SH-SY5Y (cell line): ENCODE measurements around the gene AXIN1.

ENCODE experiments used
- GATA2 ChIP-seq: IDR thresholded peaks from 2 replicates; pipeline ENCODE4 v1.6.1; 2011; ENCODE audit warnings: mild to moderate bottlenecking, low read depth, low read length
- GATA3 ChIP-seq: IDR thresholded peaks from 2 replicates; pipeline ENCODE4 v1.6.1; 2011; ENCODE audit warnings: low read depth, mild to moderate bottlenecking, low read length, moderate library complexity

AXIN1 gene

DNA sequence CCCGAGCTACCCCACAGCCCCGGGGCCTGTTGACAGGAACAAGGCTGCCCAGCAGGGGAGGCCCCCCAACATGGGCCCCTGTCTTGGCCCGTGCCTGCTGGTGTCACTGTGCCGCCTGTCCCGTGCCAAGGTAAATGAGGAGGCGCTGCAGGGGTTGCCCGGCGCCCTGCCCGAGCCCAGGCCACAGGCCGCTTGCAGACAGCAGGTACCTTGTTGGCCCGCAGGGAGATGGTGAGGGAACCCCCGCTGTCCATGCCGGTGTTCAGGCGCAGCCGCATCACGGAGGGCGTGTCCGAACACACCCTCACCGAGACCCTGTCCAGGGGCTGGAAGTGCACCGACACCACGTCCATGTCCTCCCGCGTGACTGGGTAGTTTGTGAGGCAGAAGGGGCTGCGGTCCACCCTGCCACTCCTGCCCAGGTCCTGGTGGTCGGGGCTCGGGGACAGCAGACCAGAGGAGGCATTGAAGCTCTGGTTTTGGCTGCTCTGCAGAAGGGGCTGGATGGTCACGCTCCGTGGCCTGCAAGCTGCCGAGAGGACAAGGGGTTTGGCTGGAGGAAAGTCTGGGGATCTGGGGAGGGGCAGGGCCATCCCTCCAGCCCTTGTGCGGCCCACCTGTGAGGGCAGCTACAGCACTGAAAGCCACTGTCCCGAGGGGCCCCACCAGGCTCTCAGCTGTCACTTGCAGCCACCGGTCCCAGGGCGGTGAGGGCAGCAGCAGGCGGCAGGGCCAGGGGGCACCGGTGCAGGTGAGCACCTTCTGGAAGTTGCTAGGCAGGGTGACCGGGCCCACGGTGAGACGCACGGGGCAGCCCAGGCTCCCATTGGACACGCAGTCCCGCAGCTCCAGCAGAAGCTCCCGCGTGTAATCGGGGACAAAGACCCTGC lies 23.6 kb upstream of the AXIN1 start:
- no peak for TF ChIP-seq GATA3

GRCh38 chr16:375212-375611 lies 22.7 kb upstream of the AXIN1 start:
- TF ChIP-seq GATA2, result no peak
- no peak for TF ChIP-seq GATA3

DNA sequence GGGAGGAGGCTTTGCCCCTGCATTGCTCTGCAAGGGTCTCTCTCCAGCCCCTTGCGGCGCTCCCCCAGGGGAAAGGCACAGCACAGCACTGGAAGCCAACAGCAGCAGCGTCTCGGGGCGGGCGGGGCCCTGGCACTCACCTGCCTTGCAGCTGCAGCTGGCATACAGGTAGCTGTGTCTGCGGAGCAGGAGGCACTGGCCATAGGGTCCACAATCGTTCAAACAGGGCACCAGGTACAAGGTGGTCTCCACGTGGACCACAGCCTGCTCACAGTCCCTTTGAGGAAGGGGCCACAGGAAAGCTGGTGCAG lies 22.0 kb upstream of the AXIN1 start:
- TF ChIP-seq GATA2 (no peak), GATA3 (no peak)

DNA sequence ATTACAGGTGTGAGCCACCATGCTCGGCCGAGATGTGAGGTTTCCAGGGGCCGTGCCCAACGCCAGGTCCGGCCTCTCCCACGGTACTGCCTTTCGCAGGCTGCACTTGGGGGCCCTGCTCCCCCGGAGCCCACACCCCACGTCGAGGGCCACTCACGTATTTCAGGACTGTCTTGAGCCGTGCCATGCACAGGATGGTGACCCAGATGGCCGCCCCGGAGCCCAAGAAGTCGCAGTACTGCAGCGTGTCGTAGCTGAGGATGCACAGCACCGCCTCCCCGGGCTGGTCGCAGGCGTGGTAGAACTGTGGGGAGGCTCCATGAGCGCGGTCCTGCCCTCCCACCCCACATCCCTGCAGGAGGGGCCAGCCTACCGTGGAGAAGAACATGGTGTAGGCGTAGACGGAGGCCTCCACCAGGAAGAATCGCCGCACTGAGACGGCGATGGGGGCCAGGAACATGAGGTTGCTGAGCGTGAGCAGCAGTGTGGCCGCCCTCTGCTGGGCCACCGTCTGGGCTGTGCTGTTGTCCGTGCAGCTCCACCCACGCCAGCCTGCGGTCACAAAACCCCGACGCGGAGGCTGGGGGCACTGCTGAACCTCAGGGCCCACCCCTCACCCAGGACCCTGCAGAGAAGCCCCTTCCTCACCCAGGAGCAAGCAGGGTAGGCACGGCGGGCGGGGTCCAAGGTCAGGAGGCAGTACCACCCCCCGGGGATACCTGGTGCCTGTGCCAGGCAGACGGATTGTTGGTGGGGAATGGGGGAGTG lies 21.5 kb upstream of the AXIN1 start:
- TF ChIP-seq GATA2 (no peak), GATA3 (no peak)

GRCh38 chr16:373020-373598 lies 20.6 kb upstream of the AXIN1 start:
- TF ChIP-seq GATA3, result no peak
- TF ChIP-seq GATA2, result no peak

DNA sequence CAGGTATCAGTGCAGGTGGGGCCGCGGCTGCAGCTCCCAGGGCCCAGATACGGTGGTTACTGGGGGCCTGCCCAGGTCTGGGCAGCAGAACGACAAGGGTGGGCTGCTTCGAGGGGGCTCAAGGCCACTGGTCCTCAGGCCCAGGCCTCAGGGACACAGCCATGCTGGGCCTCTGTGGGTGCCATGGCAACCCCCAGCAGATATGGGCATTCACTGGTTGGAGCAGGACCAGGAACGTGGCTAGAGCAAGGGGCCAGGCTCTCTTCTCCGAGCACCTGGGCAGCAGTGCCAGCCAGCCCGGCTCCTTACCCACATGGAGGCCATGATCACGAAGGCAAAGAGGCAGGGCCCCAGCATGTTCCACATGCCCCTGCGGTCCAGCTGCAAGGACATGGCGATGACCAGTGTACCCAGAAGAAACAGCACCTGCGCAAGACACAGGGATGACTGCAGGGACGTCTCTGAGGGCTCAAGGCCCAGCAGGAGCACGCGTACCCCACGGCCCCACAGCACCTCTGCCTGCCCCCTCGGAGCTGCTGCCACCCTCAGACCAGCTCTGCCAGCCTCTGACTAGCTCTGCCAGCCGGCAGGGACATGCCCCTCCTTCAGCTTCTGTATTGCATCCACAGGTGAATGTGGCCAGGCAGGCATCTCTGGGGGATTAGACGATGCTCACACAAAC lies 19.9 kb upstream of the AXIN1 start:
- TF ChIP-seq GATA3, result no peak
- no peak for TF ChIP-seq GATA2

DNA sequence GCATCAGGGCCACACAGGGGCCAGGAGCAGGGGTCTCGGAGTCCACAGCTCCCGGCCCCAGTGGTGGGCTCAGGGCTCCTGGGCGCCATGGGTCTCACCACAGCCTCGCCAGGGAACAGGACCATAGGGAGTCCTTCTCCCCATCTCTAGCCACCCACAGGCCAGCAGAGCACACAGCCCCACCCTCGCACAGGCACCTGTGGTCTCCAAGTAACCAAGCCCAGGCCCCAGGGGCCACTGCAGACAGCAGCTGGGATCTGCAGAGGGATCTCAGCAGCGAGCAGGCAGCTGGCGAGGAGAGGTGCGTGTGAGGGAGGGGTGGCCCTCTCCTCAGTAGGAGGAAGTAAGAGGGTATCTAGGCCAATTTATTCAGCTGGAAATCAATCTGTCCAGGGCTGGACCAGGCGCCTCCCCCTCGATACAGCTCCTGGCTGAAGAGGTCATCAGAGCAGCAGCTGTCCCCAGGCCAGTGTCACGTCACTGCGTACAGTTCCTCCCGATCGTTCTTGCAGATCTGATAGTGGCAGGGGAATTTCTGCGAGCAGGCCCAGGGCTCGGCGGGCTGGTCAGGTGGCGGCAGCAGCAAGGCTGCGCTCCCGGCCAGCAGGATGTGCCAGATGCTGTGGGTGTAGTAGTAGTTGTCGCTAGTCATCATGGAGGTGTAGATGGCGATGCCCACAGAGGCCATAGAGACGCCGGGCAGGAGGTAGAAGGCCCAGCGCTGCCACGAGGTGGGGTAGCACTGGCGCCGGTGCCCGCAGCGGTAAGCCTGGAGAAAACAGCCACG lies 19.2 kb upstream of the AXIN1 start:
- no peak for TF ChIP-seq GATA3
- TF ChIP-seq GATA2, result no peak

DNA sequence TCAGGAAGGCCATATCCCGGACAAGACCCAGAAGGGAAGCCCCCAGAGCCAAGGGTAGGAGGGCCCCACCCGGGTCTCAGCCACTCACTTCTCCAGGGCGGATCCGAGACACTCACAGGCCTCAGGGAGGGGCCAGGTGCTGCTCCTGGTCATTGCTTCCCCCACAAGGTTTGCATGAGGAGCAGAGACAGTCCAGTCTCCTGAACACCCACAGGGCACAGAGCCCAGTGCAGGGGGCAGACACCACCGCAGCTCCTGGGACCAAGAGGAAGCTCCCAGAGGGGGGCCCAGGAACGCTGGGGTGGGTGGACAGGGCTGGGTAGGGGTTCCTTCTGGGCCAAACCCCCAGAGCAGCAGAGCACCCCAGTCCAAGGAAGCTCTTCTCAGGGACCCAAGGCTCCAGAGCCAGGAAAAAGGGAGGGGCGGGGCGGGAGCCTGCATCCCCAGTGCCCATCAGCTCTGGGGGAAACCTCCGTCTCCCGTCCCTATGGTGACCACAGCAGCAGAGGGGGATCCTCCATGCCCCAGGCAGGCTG lies 18.5 kb upstream of the AXIN1 start:
- TF ChIP-seq GATA2, result no peak
- TF ChIP-seq GATA3, result no peak

DNA sequence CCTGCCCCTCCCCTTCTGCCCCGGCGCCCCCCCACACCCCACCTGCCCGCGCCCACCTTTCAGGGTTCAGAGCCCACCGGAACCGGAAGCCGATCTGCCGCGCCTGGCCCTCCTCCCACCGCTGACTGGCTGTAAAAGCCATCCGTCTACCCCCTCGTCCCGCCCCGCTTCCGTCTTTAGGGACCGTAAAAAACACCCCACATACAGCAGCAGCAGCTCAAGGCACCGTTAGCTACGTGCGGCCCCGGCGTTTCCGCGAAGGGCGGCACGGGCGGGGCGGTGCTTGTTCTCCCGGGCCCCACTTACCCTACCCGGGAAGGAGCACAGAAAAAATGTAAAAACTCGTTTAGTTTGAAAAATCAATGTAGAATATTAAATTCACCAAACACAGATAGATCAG lies 17.9 kb upstream of the AXIN1 start, which contains the start of gene MRPL28:
Gene MRPL28 (minus strand): TSS at position 96 of the 400 bp plus-strand sequence. CDS start 320 bp downstream, outside the sequence.
- TF ChIP-seq GATA3 (no peak), GATA2 (no peak)

GRCh38 chr16:369866-370436 lies 17.4 kb upstream of the AXIN1 start:
- TF ChIP-seq GATA2 (no peak), GATA3 (no peak)

GRCh38 chr16:369275-369865 lies 16.8 kb upstream of the AXIN1 start:
- no peak for TF ChIP-seq GATA3
- TF ChIP-seq GATA2, result no peak

DNA sequence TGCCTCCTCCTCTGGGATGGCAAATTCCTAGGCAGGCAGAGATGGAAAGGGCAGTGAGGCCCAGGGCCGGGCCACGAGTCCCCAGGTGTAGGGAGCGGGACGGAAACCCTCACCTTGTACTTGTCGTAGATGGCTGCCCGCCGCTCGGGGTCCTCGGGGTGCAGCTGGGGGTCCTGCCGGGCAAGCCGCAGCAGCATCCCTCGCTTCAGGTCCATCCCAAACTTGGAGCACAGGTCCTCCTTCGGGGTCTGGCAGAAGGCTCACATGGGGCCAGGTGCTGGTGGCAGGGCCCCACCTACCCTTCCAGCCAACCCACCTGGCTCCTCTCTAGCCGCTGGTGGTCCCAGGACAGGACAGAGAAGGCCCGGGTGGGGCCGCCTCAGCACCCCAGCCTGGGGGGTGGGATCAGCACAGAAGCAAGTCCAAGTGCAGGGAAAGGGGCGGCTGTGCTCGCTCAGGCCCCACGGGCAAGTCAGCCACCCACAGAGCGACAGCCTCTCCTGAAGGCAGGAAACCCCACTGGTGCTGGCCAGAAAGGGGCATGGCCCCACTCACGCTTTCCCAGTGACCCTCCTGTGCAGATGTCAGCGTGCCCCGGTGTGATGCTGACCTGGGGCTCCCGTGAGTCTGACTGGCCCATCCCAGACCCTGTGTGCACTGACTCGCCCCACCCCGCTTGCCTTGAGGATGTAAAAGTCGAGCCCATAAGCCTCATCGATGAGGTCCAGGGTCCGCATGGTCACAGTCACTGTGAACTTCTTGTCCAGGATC lies 16.1 kb upstream of the AXIN1 start:
- TF ChIP-seq GATA3 (no peak), GATA2 (no peak)
